Measurements from ENCODE around the gene DNAL4. TPM values are rescaled to one million over a fixed set of nuclear protein-coding genes. Genes with fewer than 3 reads are reported as not detected.

The DNAL4 gene
- total RNA-seq, 2 donors from 2014 or later = 24.8 to 29.8 TPM

- Histone ChIP-seq H3K9ac (ENCODE audit: extremely low read depth, low read length, poor library complexity, severe bottlenecking) (no peak overlapping the region), H3K4me3 (ENCODE audit: low read length) (no peak overlapping the region), H3K27ac (ENCODE audit: low read depth, low read length) (no peak overlapping the region), H3K27me3 (ENCODE audit: control insufficient read depth, insufficient read depth, low read length, poor library complexity, severe bottlenecking) (no peaks in the 10 kb centered on the region), H3K9me3 (ENCODE audit: control insufficient read depth, low read length) (no peaks in the 10 kb centered on the region), H3K4me1 (ENCODE audit: control insufficient read depth, insufficient read depth, low read length) (no peaks in the 10 kb centered on the region), H3K36me3 (ENCODE audit: control insufficient read depth, insufficient read depth, low read length) (no peaks in the 10 kb centered on the region)
- no peak for TF ChIP-seq CTCF (conservative IDR thresholded peaks at IDR 0.05)
- H3K4me1 Mint-ChIP-seq = no peaks in the 10 kb centered on the region
- DNase-seq = no peak
- H3K4me3 Mint-ChIP-seq = no peak overlapping the region
- H3K27ac Mint-ChIP-seq = no peak overlapping the region
- peaks cover 6% of the 10 kb centered on the region for H3K27me3 Mint-ChIP-seq (ENCODE audit: insufficient read depth)
- H3K9me3 Mint-ChIP-seq = no peaks in the 10 kb centered on the region
- 87 to 90% methylated on average over 6 to 17 of the region's 17 CpGs for WGBS, 2 experiments (ENCODE audit: insufficient coverage in 1 of 2, insufficient read length in 1 of 2)
- H3K36me3 Mint-ChIP-seq (ENCODE audit: low read depth) = no peaks in the 10 kb centered on the region
Observed at GRCh38 chr22:38830026-38830844, 36.3 kb upstream of the DNAL4 start.

GRCh38 chr22:38829485-38829884 is 35.5 kb upstream of the DNAL4 start:
- no peak overlapping the region for H3K27ac ChIP-seq (ENCODE audit: low read depth, low read length)
- DNase-seq = no peak
- Mint-ChIP-seq H3K27me3 (ENCODE audit: insufficient read depth) (peaks cover 5% of the 10 kb centered on the region), H3K9me3 (no peaks in the 10 kb centered on the region), H3K4me1 (no peaks in the 10 kb centered on the region), H3K36me3 (ENCODE audit: low read depth) (no peaks in the 10 kb centered on the region), H3K4me3 (no peak overlapping the region), H3K27ac (no peak overlapping the region)
- no peak for TF ChIP-seq CTCF (conservative IDR thresholded peaks at IDR 0.05)
- H3K4me1 ChIP-seq (ENCODE audit: control insufficient read depth, insufficient read depth, low read length) = no peaks in the 10 kb centered on the region
- H3K36me3 ChIP-seq (ENCODE audit: control insufficient read depth, insufficient read depth, low read length) = no peaks in the 10 kb centered on the region
- H3K9ac ChIP-seq (ENCODE audit: extremely low read depth, low read length, poor library complexity, severe bottlenecking) = no peak overlapping the region
- no peak overlapping the region for H3K4me3 ChIP-seq (ENCODE audit: low read length)
- H3K27me3 ChIP-seq (ENCODE audit: control insufficient read depth, insufficient read depth, low read length, poor library complexity, severe bottlenecking) = no peaks in the 10 kb centered on the region
- WGBS, 2 experiments (ENCODE audit: insufficient coverage in 1 of 2, insufficient read length in 1 of 2) = 79 to 88% methylated on average over 2 to 4 of the region's 4 CpGs
- H3K9me3 ChIP-seq (ENCODE audit: control insufficient read depth, low read length) = no peaks in the 10 kb centered on the region

- no peak for DNase-seq
- Histone ChIP-seq H3K27ac (ENCODE audit: low read depth, low read length) (no peak overlapping the region), H3K27me3 (ENCODE audit: control insufficient read depth, insufficient read depth, low read length, poor library complexity, severe bottlenecking) (no peaks in the 10 kb centered on the region), H3K4me3 (ENCODE audit: low read length) (no peak overlapping the region), H3K9me3 (ENCODE audit: control insufficient read depth, low read length) (no peaks in the 10 kb centered on the region), H3K36me3 (ENCODE audit: control insufficient read depth, insufficient read depth, low read length) (no peaks in the 10 kb centered on the region), H3K9ac (ENCODE audit: extremely low read depth, low read length, poor library complexity, severe bottlenecking) (no peak overlapping the region), H3K4me1 (ENCODE audit: control insufficient read depth, insufficient read depth, low read length) (no peaks in the 10 kb centered on the region)
- Mint-ChIP-seq H3K27ac (no peak overlapping the region), H3K9me3 (no peaks in the 10 kb centered on the region), H3K27me3 (ENCODE audit: insufficient read depth) (peaks cover 4% of the 10 kb centered on the region), H3K4me1 (no peaks in the 10 kb centered on the region), H3K4me3 (no peak overlapping the region), H3K36me3 (ENCODE audit: low read depth) (no peaks in the 10 kb centered on the region)
- 86 to 87% methylated on average over 9 to 10 of the region's 10 CpGs for WGBS, 2 experiments (ENCODE audit: insufficient coverage in 1 of 2, insufficient read length in 1 of 2)
- TF ChIP-seq CTCF (conservative IDR thresholded peaks at IDR 0.05) = no peak
Observed at GRCh38 chr22:38828616-38829205, 34.8 kb upstream of the DNAL4 start.

Data from endodermal cell (in vitro differentiated cells).